SK-N-SH (cell line): Measurements from ENCODE around the gene TMEM168.

Experiments used
- NFIC ChIP-seq: IDR thresholded peaks from 2 replicates; pipeline ENCODE4 v1.4.0; 2012; ENCODE audit warnings: borderline replicate concordance
- SIN3A ChIP-seq: IDR thresholded peaks from 2 replicates; pipeline ENCODE4 v1.6.1; 2012; ENCODE audit warnings: low read depth, mild to moderate bottlenecking, low read length, moderate library complexity, borderline replicate concordance
- TF ChIP-seq, protein P1 (sequence below): fragments of 200-600 bp; sonication (generic); IDR thresholded peaks from 2 replicates; pipeline ENCODE4 v1.6.1; 2017; ENCODE audit warnings: antibody characterized with exemption, mild to moderate bottlenecking, moderate library complexity

DNA sequence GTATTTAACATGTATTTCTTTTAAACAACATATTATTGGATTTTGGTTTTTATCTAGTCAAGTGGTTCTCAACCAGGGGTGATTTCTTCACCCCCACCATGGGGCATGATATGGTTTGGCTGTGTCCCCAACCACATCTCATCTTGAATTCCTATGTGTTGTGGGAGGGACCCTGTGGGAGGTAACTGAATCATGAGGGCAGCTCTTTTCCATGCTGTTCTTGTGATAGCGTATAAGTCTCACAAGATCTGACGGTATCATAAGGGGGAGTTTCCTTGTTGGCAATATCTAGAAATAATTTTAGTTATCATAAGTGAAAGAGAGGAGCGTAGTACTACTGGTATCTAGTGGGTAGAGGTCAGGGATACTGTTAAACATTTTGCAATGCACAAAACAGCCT lies 37.6 kb downstream of the TMEM168 start:
- TF ChIP-seq, protein P1, sequence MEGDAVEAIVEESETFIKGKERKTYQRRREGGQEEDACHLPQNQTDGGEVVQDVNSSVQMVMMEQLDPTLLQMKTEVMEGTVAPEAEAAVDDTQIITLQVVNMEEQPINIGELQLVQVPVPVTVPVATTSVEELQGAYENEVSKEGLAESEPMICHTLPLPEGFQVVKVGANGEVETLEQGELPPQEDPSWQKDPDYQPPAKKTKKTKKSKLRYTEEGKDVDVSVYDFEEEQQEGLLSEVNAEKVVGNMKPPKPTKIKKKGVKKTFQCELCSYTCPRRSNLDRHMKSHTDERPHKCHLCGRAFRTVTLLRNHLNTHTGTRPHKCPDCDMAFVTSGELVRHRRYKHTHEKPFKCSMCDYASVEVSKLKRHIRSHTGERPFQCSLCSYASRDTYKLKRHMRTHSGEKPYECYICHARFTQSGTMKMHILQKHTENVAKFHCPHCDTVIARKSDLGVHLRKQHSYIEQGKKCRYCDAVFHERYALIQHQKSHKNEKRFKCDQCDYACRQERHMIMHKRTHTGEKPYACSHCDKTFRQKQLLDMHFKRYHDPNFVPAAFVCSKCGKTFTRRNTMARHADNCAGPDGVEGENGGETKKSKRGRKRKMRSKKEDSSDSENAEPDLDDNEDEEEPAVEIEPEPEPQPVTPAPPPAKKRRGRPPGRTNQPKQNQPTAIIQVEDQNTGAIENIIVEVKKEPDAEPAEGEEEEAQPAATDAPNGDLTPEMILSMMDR, result no peak
- TF ChIP-seq NFIC (no peak), SIN3A (no peak)
